ENCODE data around the gene ANKRD34B. TPM values are rescaled to one million over a fixed set of nuclear protein-coding genes. Genes with fewer than 3 reads are reported as not detected.

Gene ANKRD34B
- total RNA-seq (2022): 0.29 and 0.40 TPM in 2 replicates
- Bru-seq, nascent RNA: percentile 11 among the genes with signal in this experiment
- BruChase-seq, experiment 1, labeled RNA remaining after a 6-hour chase: percentile 31 among the genes with signal in this experiment
- BruChase-seq, experiment 2, labeled RNA remaining after a 2-hour chase: percentile 33 among the genes with signal in this experiment
- long read RNA-seq: 0 reads

DNA sequence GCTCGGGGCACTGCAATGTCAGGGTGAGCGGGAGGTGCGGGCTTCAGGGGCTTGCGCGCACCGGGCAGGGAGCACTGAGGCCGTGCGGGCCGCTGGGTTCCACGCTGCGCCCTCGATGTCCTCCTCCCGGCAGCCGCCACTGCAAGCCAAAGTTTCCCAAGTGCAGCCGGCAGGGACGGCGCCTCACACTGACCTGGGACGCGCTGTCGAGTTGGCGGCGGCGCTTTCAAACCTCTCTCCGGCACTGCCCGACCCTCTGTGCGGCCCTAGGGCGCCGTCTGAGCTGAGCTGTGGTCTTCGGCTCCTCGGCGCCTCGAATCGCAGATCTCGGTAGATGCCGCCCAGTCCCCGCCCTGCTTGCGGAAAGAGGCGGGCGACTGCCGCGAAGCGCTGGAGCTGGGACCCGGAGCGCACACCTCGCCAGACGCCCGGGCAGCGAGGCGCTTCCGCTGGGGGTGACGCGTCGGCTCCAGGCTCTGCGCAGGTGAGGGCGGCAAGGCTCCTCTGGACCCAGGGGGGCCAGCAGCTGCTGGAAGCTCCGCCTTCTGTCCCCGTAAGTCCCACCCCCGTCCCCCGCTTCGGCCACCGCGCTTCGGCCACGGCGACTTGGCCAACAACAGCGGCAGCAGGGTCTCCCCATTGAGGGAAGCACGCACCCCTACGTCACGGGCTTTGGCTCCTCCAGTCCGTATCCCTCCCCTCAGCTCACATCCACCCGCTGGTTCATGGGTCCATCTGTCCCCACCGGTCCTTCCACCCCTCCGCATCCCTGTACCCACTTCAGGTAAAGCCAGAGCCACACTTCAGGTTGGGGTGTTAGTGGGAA, at the start of gene ANKRD34B:
TSS of gene ANKRD34B (minus strand) at position 320 of the 826 bp plus-strand sequence. CDS start 10,261 bp downstream, outside the sequence.
- peak; percentile 43 for DNase-seq
- intact Hi-C loops (cut with micrococcal nuclease; ENCODE audit: unreplicated experiment): loop anchor here (5.0 kb wide), 1 partner anchor 78 kb away; no protein-coding TSS in a partner anchor
- Mint-ChIP-seq H3K27me3 (ENCODE audit: unreplicated experiment) (peaks cover 75% of the 10 kb centered on the region), H3K4me1 (ENCODE audit: low read depth, unreplicated experiment) (peaks cover 14% of the 10 kb centered on the region), H3K4me3 (ENCODE audit: low read depth, unreplicated experiment) (peak within 1 kb of the TSS; percentile 65), H3K27ac (ENCODE audit: unreplicated experiment) (no peak within 1 kb of the TSS), H3K36me3 (ENCODE audit: insufficient read depth, unreplicated experiment) (peaks cover 7% of the 10 kb centered on the region), H3K9me3 (ENCODE audit: low read depth, unreplicated experiment) (peaks cover 1% of the 10 kb centered on the region)
- BruUV-seq (replicated peaks): no TSS peak
- TF ChIP-seq, protein P1, sequence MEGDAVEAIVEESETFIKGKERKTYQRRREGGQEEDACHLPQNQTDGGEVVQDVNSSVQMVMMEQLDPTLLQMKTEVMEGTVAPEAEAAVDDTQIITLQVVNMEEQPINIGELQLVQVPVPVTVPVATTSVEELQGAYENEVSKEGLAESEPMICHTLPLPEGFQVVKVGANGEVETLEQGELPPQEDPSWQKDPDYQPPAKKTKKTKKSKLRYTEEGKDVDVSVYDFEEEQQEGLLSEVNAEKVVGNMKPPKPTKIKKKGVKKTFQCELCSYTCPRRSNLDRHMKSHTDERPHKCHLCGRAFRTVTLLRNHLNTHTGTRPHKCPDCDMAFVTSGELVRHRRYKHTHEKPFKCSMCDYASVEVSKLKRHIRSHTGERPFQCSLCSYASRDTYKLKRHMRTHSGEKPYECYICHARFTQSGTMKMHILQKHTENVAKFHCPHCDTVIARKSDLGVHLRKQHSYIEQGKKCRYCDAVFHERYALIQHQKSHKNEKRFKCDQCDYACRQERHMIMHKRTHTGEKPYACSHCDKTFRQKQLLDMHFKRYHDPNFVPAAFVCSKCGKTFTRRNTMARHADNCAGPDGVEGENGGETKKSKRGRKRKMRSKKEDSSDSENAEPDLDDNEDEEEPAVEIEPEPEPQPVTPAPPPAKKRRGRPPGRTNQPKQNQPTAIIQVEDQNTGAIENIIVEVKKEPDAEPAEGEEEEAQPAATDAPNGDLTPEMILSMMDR (IDR thresholded peaks at IDR 0.05; ENCODE audit: unreplicated experiment): no peak
- CTCF ChIA-PET: no interaction called here

DNA sequence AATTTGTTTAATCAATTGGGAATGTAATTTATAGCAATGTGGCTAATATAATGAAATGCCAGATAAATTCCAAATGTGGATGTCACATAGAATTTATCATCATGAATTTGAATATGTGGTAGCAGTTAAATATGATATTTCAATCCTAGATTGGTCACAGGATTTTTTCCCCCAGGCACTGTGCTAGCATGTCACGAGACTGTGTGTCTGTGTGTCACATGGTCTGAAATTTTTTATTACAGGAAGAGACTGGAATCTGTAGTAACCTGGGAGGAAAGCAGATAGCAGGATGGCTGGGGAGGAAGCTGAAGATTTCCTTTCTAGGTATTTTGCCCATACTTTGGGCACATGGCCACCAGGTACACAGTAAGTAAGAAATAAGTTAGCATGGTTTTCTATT, 49.0 kb upstream of the ANKRD34B start:
- H3K9me3 Mint-ChIP-seq (ENCODE audit: low read depth, unreplicated experiment): no peaks in the 10 kb centered on the region
- no peak overlapping the region for H3K4me3 Mint-ChIP-seq (ENCODE audit: low read depth, unreplicated experiment)
- no peaks in the 10 kb centered on the region for H3K27me3 Mint-ChIP-seq (ENCODE audit: unreplicated experiment)
- no peak overlapping the region for H3K27ac Mint-ChIP-seq (ENCODE audit: unreplicated experiment)
- H3K4me1 Mint-ChIP-seq (ENCODE audit: low read depth, unreplicated experiment): peaks cover 6% of the 10 kb centered on the region
- CTCF ChIA-PET: no interaction called here
- no peaks in the 10 kb centered on the region for H3K36me3 Mint-ChIP-seq (ENCODE audit: insufficient read depth, unreplicated experiment)
- no peak for DNase-seq
- no TSS peak for BruUV-seq (replicated peaks)
- TF ChIP-seq, protein P1 (IDR thresholded peaks at IDR 0.05; ENCODE audit: unreplicated experiment): no peak
- intact Hi-C loops (cut with micrococcal nuclease; ENCODE audit: unreplicated experiment): no loop called here

DNA sequence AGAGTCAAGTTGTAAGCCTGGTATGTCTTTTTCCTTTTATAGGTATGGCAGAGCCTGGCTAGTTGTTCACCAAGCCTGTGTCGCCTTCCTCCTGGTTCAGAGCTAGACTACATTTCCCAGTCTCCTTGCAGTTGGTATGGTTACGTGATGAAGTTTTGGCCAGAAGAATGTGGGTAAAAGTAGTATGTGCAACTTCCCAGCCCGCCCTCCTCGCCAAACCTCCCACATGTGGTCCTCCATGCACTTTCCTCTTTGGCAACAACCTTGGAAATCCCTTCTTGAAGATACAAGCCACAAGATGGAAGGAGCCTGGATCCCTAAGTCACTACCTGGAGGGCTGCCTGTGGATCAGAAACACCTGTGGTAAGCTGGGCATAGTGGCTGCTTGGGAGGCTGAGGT, 48.4 kb upstream of the ANKRD34B start:
- TF ChIP-seq, protein P1 (IDR thresholded peaks at IDR 0.05; ENCODE audit: unreplicated experiment): no peak

DNA sequence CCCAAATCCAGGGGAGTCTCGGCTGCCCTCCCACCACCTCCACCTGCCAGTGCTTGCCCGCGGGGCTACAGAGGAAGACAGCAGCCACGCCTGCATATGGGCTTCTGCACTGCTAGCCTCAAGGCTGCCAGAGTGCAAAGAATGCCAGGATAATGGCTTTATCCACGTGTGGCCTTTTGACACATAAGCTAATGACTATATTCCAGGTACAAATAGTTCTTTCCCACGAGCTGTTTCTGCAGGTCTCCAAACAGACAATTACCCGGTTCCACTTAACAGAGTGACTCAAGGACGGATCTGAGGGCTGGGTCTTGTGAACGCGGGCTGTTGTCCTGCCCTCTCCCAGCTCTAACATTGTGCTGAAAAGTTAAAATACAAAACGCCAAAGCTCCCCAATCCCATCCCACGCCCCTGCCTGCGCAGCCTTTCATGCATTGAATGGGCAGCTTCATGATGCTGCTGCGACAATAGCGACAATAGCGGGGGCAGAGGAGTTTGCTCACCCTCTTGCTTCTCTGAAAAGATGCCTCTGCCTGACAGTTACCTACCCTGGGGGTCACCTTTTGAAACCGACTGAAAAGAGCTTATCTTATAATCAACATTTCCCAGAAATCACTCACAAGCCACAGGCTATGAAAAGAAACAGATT, 45.3 kb upstream of the ANKRD34B start:
- CTCF ChIA-PET: no interaction called here
- H3K27ac Mint-ChIP-seq (ENCODE audit: unreplicated experiment): no peak overlapping the region

More for the DNA sequence above, 48.4 kb upstream of the ANKRD34B start:
- no peaks in the 10 kb centered on the region for H3K4me1 Mint-ChIP-seq (ENCODE audit: low read depth, unreplicated experiment)
- H3K9me3 Mint-ChIP-seq (ENCODE audit: low read depth, unreplicated experiment): no peaks in the 10 kb centered on the region
- intact Hi-C loops (cut with micrococcal nuclease; ENCODE audit: unreplicated experiment): no loop called here
- no peaks in the 10 kb centered on the region for H3K36me3 Mint-ChIP-seq (ENCODE audit: insufficient read depth, unreplicated experiment)
- H3K4me3 Mint-ChIP-seq (ENCODE audit: low read depth, unreplicated experiment): no peak overlapping the region
- BruUV-seq (replicated peaks): no TSS peak
- no peaks in the 10 kb centered on the region for H3K27me3 Mint-ChIP-seq (ENCODE audit: unreplicated experiment)
- no peak for DNase-seq
- H3K27ac Mint-ChIP-seq (ENCODE audit: unreplicated experiment): no peak overlapping the region
- CTCF ChIA-PET: no interaction called here

More for the DNA sequence above, 45.3 kb upstream of the ANKRD34B start:
- no peaks in the 10 kb centered on the region for H3K9me3 Mint-ChIP-seq (ENCODE audit: low read depth, unreplicated experiment)
- TF ChIP-seq, protein P1 (IDR thresholded peaks at IDR 0.05; ENCODE audit: unreplicated experiment): no peak
- no peaks in the 10 kb centered on the region for H3K27me3 Mint-ChIP-seq (ENCODE audit: unreplicated experiment)
- H3K4me3 Mint-ChIP-seq (ENCODE audit: low read depth, unreplicated experiment): no peak overlapping the region
- H3K4me1 Mint-ChIP-seq (ENCODE audit: low read depth, unreplicated experiment): no peaks in the 10 kb centered on the region
- BruUV-seq (replicated peaks): no TSS peak
- intact Hi-C loops (cut with micrococcal nuclease; ENCODE audit: unreplicated experiment): no loop called here
- H3K36me3 Mint-ChIP-seq (ENCODE audit: insufficient read depth, unreplicated experiment): no peaks in the 10 kb centered on the region
- DNase-seq: no peak

Measured in Calu3 (cell line).